ENCODE measurements around the gene CAPG.

DNA sequence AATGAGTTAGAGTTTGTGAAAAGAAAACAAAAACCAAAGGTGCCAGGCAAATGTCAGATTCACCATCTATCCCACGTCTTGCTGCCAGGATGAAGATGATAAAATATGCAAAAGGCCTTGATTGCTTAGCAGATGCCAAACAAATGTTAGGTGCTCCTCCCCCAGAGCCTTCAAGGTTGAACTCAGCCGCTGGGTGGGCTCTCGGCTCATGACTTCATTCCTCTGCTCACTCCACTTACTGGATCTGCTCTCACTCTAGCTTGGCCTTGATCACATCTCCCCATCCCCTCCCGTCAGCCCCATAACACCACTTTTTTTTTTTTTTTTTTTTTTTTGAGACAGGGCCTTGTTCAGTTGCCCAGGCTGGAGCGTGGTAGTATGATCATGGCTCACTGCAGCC is 46.9 kb upstream of the CAPG start:
- TF ChIP-seq EZH2 (IDR thresholded peaks at IDR 0.05; ENCODE audit: insufficient read depth, poor library complexity, severe bottlenecking) (no peak), EZH2phosphoT487 (IDR thresholded peaks at IDR 0.05; ENCODE audit: insufficient read depth, low read depth) (no peak)

Measured in GM23248 (cell line).